ENCODE results near the gene ANKFN1.

DNA sequence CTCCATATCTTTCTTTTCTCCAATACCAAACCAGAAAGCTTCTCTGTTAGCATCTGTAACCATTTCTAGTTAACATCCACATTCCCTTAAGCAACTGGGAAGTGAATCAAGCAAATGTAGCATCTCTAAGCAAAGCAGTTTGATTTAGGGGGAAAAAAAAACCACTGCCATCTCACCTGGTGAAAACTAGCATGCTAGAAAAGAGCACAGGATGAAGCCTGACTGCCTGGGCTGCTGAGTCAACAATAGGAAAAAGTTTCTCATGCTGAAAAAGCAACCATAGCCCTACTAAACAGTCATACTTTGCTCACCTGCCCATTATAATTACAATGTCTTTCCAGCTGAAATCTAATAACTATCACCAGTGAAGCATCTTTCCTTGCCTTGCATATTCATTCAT, 139.3 kb downstream of the ANKFN1 start:
- TF ChIP-seq POLR2A (IDR thresholded peaks at IDR 0.05) (no peak), POLR2AphosphoS5 (IDR thresholded peaks at IDR 0.05) (no peak)

Measured in breast epithelium (tissue), 3 donors.